Fibroblast of skin of right quadriceps (primary cell): ENCODE results near the gene TRMO.

Experiments
- DNase-seq: peaks from one replicate; pipeline ENCODE4 v3.0.0-alpha.2; 2013

TRMO gene

DNA sequence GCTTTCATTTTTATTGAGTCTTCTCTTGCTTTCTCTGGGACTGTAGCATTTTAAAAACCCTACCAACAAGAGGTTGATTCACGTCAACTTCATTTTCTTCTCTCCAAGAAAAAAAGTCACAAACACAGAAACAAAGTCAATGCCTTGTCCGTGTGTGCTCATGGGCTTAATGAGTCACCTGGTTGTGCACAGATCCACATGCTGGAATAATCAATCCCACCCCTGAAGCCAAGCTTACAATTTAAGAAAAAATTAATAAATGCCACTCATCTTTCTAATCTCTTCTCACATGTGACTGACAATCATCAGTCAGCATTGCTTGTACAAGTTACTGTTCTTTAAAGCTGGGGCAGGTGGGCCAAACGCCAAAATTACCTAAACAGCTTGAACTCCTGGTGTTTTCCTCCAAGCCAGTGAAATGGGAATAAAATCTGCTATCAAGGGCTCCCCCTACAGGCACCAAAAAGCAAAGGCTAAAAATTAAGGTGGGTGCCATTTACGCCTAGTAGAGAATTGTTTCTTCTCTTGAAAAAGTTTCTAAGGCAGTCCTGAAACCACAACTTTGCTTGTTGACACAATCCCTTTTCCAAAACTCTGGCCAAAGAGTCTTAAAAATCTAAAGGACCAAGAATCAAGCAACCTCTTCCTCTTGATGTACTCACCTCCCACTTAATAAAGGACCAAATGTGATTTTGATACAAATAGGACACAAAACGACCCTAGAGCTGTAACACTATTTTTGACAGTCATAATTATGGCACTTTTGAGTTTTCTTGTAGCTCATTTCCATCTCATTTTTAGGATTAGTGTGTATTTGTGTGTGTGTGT is 21.3 kb downstream of the TRMO start:
- peak; percentile 49 for DNase-seq

GRCh38 chr9:97900103-97900737 is 22.1 kb downstream of the TRMO start:
- DNase-seq, result peak; percentile 51

DNA sequence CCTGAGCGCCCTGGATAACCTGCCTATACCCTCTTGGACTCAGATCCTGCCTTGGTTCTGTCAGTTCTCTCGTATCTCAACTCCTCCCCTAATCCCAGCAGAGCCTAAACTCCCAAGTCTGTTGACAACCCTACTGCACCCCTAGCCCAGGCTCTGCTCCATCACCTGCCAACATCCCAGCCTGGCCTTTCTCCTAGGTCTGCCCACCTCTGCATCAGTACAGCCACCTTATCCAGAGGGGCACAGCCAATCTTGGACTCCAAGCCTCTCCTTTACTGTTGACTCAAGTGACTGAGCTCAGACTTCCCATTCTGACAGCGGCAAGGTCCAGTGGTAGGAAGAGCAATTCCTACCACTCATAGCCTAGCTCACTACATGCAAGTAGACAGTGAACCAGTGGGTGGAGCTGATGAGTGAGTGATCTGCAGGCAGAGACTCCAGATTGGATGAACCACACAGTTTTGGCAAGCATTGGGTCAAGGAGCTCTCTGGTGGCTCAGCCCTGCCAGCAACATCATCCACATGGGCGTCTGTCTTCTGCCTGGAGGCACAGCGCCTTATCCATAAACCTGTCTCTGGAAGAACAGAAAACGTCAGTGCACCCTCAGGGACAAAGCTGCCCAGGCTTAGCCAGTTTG is 26.5 kb downstream of the TRMO start:
- no peak for DNase-seq

GRCh38 chr9:97895211-97895610 is 27.1 kb downstream of the TRMO start:
- peak; percentile 47 for DNase-seq

DNA sequence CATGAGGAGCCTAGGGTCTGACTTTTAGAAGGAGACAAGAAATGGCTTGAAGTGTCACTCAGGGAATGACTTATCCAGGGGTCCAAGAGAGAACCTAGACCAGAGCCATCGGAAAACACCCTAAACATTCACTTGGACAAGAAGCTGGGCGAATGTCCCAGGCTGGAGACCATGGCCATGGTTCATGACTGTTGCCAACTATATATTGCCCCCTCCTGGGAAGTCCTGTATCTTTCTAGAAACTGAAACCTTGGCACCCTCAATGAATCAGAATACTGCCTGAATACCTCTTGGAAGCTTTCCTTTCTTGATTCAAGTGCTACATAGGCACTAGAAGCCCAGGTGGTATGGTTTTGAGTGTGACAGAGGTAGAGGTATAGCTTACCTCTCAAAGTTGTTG is 29.9 kb downstream of the TRMO start:
- DNase-seq, result no peak

DNA sequence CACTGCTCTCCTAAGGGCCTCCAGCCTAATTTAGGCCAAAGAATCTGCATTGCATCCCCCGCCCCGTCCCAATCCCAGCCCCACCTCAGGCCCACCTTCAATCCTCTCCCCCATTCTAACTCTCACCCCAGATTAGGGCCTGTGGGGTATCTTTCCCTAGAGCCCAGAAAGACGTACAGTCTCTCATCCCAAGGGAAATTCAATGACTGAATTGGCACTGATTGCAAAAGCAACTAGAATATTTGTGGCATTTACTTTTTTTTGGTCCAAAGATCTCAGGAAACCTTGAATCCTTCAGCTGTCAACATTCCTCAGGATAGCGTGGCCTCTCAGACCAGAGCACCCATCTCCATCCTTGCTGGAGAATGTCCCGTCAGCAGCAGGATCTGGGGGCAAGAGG is 30.6 kb downstream of the TRMO start:
- DNase-seq, result no peak

GRCh38 chr9:97889941-97890887 is 32.1 kb downstream of the TRMO start:
- DNase-seq, result no peak

DNA sequence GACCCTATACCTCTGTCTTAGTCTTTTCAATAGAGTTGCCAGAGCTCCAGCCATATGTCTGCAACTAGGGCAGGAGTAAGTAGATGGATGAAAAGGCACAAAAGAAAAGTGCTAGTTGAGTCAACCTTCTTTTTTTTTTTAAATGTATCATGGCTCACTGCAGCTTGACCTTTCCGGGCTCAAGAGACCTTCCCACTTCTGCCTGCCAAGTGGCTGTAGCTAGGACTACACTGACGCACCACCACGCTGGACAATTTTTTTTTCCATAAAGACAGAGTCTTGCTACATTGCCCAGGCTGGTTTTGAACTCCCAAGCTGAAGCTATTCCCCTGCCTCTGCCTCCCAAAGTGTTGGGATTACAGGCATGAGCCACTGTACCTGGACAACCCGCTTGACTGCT is 42.0 kb downstream of the TRMO start:
- DNase-seq, result no peak

DNA sequence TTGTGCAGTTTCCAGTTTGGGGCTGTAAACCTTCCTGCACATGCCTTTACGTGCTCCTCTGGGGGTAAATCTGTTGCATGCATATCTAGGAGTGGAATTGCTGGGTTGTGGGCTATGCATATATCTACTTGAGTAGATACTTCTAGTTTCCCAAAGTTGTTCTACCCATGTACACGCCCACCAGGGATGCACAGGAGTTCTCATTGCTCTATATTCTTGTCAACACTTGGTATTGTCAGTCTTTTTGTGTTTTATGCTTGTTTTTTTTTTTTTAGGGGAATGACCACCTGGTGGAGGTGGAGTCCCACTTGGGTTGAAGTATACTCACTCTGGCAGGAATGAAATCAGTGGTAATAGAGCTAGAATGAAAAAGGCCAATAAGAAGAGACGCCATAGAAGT is 46.2 kb downstream of the TRMO start:
- DNase-seq, result no peak

DNA sequence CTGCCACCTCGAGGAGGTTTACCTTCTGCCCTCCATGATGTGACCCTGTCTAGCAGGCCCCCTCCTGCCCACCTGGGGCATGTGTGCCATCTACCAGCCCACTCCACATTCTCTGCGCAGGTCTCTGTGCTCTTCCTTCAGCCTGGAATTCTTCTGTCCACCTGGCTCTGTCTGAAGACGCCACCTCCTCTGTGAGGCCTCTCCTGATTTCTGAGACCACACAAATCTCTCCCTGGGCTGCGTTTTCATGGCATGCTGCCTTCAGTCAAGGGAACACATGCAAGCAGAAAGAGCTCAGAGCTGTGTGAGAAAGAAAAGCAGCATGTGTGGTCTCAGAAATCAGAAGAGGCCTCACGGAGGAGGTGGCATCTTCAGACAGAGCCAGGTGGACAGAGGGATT is 47.2 kb downstream of the TRMO start:
- DNase-seq, result no peak

- no peak for DNase-seq
These were observed 47.7 kb downstream of the TRMO start for GRCh38 chr9:97874624-97875023.

DNA sequence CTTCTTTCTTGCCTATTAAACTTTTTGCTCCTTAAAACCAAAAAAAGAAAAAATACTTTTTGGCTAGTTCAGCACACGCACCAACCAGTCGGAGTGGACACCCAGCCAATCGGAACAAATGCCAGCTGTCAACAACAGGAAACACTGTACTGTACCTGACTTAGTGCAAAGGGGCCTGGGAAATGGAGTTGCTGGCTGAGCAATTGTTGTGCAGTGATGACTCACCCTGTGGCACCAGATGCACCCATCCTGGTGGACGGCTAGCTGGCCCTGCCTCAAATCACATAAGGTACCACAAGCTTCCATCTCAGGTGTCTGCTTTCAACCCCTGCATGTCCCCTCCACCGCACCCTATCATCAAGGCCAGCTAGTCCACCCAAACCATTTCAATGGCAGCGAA is 48.4 kb downstream of the TRMO start:
- no peak for DNase-seq

DNA sequence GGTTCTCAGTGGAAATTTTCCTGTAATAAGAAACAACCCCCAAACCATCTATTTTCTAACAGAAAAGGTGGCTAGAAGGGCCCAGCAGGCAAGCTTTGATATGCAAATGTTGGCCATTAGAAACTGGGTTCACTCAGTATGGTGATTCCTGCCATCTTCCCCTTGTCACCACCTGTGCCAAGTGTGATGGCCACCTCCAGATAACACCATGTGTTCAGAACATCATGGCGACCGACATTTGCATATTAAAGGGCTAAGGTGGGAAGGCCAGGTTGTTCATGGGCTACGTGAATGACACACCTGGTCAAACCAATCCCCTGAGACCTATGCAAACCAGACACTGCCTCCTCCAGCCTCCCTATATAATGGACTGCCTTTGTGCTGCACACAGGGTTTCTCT is 48.9 kb downstream of the TRMO start:
- no peak for DNase-seq

DNA sequence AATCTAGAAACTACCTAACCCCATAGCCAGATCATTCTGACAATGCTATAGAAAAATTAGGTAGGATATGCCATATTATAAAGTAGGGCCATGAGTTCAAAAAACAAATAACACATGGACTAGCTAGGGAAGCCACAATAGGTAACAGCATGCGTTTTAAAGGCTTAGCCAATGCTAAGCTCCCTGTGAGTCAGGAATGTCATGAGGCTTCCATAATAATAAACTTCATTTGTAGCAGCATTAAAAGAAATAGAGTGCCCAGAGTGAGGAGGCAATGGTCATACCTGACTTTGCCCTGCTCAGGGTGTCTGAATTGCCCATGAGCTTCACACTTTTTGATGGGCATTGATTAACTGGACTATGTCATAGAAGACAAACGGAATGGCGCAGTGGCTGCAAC is 53.4 kb downstream of the TRMO start:
- DNase-seq, result no peak

DNA sequence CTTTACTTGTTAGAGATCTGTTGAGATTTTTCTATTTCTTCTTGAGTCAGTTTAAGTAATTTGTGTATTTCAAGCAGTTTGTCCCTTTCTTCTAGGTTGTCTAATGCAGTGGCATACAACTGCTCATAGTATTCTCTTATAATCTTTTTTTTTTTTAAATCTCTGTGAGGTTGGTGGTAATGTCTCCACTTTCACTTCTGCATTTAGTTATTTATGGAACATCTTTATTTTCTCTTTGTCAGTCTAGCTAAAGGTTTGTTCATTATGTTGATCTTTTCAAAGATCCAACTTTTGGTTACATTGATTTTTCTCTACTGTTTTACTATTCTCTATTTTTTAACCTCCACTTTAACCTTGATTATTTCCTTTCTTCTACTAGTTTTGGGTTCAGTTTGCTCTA is 55.5 kb downstream of the TRMO start:
- DNase-seq, result no peak

DNA sequence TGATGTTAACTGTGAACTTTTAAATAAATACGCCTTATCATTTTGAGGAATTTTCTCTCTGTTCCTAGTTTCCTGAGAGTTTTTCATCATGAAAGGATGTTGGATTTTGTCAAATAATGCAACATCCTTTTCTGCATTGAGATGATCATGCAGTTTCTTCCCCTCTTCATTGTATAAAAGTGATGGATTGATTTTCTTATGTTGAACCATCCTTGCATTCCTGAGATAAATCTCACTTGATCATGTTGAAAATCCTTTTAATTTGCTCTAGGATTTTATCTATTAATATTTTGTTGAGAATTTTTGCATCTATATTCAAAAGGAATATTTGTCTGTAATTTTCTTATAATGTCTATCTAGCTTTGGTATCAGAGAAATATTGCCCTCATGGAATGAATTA is 56.0 kb downstream of the TRMO start:
- DNase-seq, result no peak

GRCh38 chr9:97864396-97864795 is 57.9 kb downstream of the TRMO start:
- no peak for DNase-seq

DNA sequence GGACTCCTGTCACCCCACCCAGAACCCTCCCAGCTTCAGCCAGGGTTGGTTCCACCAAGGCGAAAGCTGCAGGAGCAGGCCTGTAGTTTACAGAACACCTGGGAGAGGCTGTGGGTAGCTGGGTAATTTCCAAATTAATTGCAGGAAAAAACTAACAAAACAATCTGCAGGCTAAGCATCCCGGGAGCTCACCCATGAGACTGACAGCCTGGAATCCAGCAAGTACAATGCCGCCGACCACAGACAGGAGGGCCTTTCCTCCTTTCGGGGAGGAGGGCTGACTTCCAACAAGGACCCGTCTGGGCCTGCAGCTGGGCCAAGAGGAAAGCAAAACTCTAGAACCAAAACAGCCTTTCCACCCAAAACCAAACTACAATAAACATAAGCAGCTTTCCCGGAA is 59.0 kb downstream of the TRMO start:
- DNase-seq, result no peak

GRCh38 chr9:97861148-97861475 is 61.2 kb downstream of the TRMO start:
- DNase-seq, result no peak

DNA sequence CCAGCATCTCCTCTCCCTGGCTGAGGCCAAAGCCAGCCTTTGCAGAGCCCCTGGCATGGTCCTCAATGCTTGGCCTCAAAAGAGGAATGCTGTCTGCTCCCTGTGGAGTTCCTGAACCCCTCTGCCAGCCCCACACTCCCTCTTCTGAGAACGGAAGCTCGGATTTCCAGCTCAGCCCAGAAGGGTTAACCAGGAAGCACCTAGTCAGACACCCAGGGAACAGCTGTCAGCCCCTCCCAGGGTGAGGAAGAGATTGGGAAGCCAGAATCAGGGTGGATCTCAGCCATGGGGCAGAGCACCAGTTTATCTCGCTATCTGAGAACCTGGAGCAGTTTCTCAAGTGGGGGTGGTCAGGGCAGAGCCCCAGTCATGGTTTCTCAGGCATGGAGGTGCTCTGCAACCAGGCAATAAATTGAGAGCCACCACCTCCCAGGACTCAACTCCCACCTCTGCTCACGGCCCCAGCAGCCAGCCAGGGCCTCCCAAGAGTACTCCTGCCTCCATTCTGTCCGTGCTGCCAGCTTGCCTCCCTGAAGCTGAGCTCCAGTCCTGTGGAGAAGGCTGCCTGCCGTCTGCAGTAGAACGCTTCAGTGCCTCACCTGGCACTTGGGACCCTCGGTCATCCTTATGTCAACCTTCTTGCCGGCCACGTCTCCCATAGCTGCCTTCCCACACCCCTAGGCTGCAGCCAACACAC is 61.7 kb downstream of the TRMO start:
- no peak for DNase-seq

- no peak for DNase-seq
These were observed 63.0 kb downstream of the TRMO start for GRCh38 chr9:97859346-97859745.

- no peak for DNase-seq
These were observed 63.5 kb downstream of the TRMO start for GRCh38 chr9:97858826-97859225.

DNA sequence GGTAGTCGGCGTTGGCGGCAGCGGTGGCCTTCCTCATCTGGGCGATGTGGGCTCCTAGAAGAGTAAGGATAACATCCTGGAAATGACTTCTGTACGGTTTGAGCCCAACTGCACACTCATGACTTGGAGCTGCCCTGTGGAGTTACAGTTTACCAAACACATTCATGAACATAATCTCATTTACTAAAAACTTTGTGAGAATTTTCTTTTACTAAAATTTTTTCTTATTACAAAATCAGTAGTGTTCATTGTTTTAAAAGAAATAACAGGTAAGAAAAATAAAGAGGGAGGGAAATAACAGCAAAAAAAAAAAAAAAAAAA is 63.9 kb downstream of the TRMO start:
- no peak for DNase-seq
